GM23338 (cell line): ENCODE results near the gene CDK13. TPM values are rescaled to one million over a fixed set of nuclear protein-coding genes. Genes with fewer than 3 reads are reported as not detected.

Source experiments
- ATAC-seq: fragments of 200-7000 bp; cut with Tn5 transposase; 3 replicates; pipeline ENCODE4 v1.9.1; 2020
- DNase-seq: peaks from one replicate; pipeline ENCODE4 v3.0.0-alpha.2; 2015; ENCODE audit warnings: low spot score
- H2AFZ ChIP-seq: fragments of 200-600 bp; sonication (generic); 2 replicates; pipeline ENCODE4 v1.8.0; 2016; ENCODE audit warnings: antibody characterized with exemption, mild to moderate bottlenecking, moderate library complexity
- H3F3A ChIP-seq: fragments of 200-600 bp; sonication (generic); replicated peaks from 2 replicates; pipeline ENCODE4 v1.8.0; 2017; ENCODE audit warnings: antibody characterized with exemption, mixed run types, low read depth
- H3K27ac ChIP-seq: fragments of 200-600 bp; sonication (generic); 2 replicates; pipeline ENCODE4 v1.6.1; 2016; ENCODE audit warnings: low read depth
- H3K27me3 ChIP-seq: fragments of 200-600 bp; sonication (generic); 2 replicates; pipeline ENCODE4 v1.8.0; 2016; ENCODE audit warnings: mild to moderate bottlenecking, mixed run types, moderate library complexity; ENCODE audit not compliant: insufficient read depth
- H3K36me3 ChIP-seq: fragments of 200-600 bp; sonication (generic); 2 replicates; pipeline ENCODE4 v1.8.0; 2016; ENCODE audit warnings: mild to moderate bottlenecking; ENCODE audit not compliant: insufficient read depth
- H3K4me1 ChIP-seq: fragments of 200-600 bp; sonication (generic); 2 replicates; pipeline ENCODE4 v1.8.0; 2016; ENCODE audit warnings: mild to moderate bottlenecking, moderate library complexity; ENCODE audit not compliant: insufficient read depth
- H3K4me2 ChIP-seq: fragments of 200-600 bp; sonication (generic); 2 replicates; pipeline ENCODE4 v1.7.1; 2017; ENCODE audit warnings: mixed run types
- H3K4me3 ChIP-seq: fragments of 200-600 bp; sonication (generic); 2 replicates; pipeline ENCODE4 v1.6.1; 2016; ENCODE audit warnings: mixed run types
- H3K79me2 ChIP-seq: fragments of 200-600 bp; sonication (generic); replicated peaks from 2 replicates; pipeline ENCODE4 v1.8.0; 2017; ENCODE audit warnings: mild to moderate bottlenecking; ENCODE audit not compliant: insufficient read depth
- H3K9me2 ChIP-seq: fragments of 200-600 bp; sonication (generic); 2 replicates; pipeline ENCODE4 v1.8.0; 2017; ENCODE audit not compliant: insufficient read depth
- H4K20me1 ChIP-seq: fragments of 200-600 bp; sonication (generic); replicated peaks from 2 replicates; pipeline ENCODE4 v1.8.0; 2017; ENCODE audit warnings: mild to moderate bottlenecking; ENCODE audit not compliant: insufficient read depth
- H3K27ac Mint-ChIP-seq: 2 replicates; pipeline ENCODE4 v1.8.0; 2020; ENCODE audit warnings: inconsistent platforms, mild to moderate bottlenecking, moderate library complexity, mixed read lengths
- H3K27me3 Mint-ChIP-seq: 3 replicates; pipeline ENCODE4 v1.8.0; 2022; ENCODE audit warnings: low read depth, mild to moderate bottlenecking, moderate library complexity, mixed read lengths, inconsistent platforms; ENCODE audit not compliant: insufficient read depth, poor library complexity
- H3K36me3 Mint-ChIP-seq: 3 replicates; pipeline ENCODE4 v1.8.0; 2021; ENCODE audit warnings: low read depth, mild to moderate bottlenecking, inconsistent platforms, moderate library complexity, mixed read lengths
- H3K4me1 Mint-ChIP-seq: 3 replicates; pipeline ENCODE4 v1.8.0; 2020; ENCODE audit warnings: mild to moderate bottlenecking, inconsistent platforms, mixed read lengths
- H3K4me3 Mint-ChIP-seq: 3 replicates; pipeline ENCODE4 v1.8.0; 2021; ENCODE audit warnings: moderate library complexity, mild to moderate bottlenecking, inconsistent platforms, mixed read lengths
- H3K9me3 Mint-ChIP-seq: 3 replicates; pipeline ENCODE4 v1.8.0; 2020; ENCODE audit warnings: moderate library complexity, mild to moderate bottlenecking, inconsistent platforms, mixed read lengths
- CREB1 ChIP-seq: fragments of 250-450 bp; sonication (Bioruptor Pico); IDR thresholded peaks from 2 replicates; pipeline ENCODE4 v1.5.0; 2020; ENCODE audit warnings: low read depth, mild to moderate bottlenecking, moderate library complexity
- CTCF ChIP-seq, 2 experiments: fragments of 200-600 bp in 1 of 2; sonication (generic) in 1 of 2; conservative IDR thresholded peaks; 2 replicates each; pipeline versions ENCODE4 v1.5.1 to v1.6.1; 2016 to 2017; ENCODE audit warnings: antibody characterized with exemption in 2 of 2, low read depth in 2 of 2, mild to moderate bottlenecking in 2 of 2, moderate library complexity in 1 of 2
- EZH2 ChIP-seq: fragments of 200-600 bp; sonication (generic); IDR thresholded peaks from one replicate; pipeline ENCODE4 v1.8.0; 2017; ENCODE audit warnings: antibody characterized with exemption, mild to moderate bottlenecking, low read depth; ENCODE audit not compliant: unreplicated experiment
- EZH2phosphoT487 ChIP-seq: fragments of 200-600 bp; sonication (generic); IDR thresholded peaks from one replicate; pipeline ENCODE4 v1.8.1; 2018; ENCODE audit warnings: antibody characterized with exemption; ENCODE audit not compliant: unreplicated experiment
- STAT1 ChIP-seq: IDR thresholded peaks from one replicate; pipeline ENCODE4 v1.6.1; 2016; ENCODE audit warnings: antibody characterized with exemption; ENCODE audit not compliant: unreplicated experiment
- ZNF114 ChIP-seq: fragments of 250-450 bp; sonication (Bioruptor Pico); IDR thresholded peaks from 2 replicates; pipeline ENCODE4 v1.5.0; 2020; ENCODE audit warnings: mild to moderate bottlenecking, moderate library complexity
- ZNF462 ChIP-seq: fragments of 250-450 bp; sonication (Bioruptor Pico); IDR thresholded peaks from 2 replicates; pipeline ENCODE4 v1.5.0; 2020; ENCODE audit warnings: mild to moderate bottlenecking, moderate library complexity
- polyA plus RNA-seq: library from polyadenylated mRNA; unstranded; fragments of >200 nt; fragmentation: Nextera tagmentation; extraction: Ambion mirVana; gene quantifications from 2 replicates; pipeline ENCODE4 v1.2.1, GENCODE V29; 2016
- total RNA-seq: library from RNA; depleted of rRNA; stranded (reverse); fragments of >200 nt; shearing (Covaris generic); gene quantifications from 2 replicates; pipeline ENCODE4 v1.2.3, GENCODE V29; 2014

The CDK13 gene
- total and polyA plus RNA-seq, 2 experiments from 2014 or later: 39.4 to 80.2 TPM

GRCh38 chr7:39910108-39910869, 39.8 kb upstream of the CDK13 start:
- no peaks in the 10 kb centered on the region for H3K4me1 ChIP-seq
- H3K9me3 Mint-ChIP-seq: 0 out of 3 replicates have a peak, but pooled peaks cover 4% of the 10 kb centered on the region
- H3K4me2 ChIP-seq: no peak overlapping the region
- H3K27ac ChIP-seq: no peak overlapping the region
- H3K36me3 ChIP-seq: no peaks in the 10 kb centered on the region
- H2AFZ ChIP-seq: peak overlapping the region; percentile 72; the same call in 1 of the 2 replicates
- H3K27me3 Mint-ChIP-seq: peaks cover 4% of the 10 kb centered on the region
- no peaks in the 10 kb centered on the region for H4K20me1 ChIP-seq
- H3F3A ChIP-seq: no peaks in the 10 kb centered on the region
- no peaks in the 10 kb centered on the region for H3K9me2 ChIP-seq
- ATAC-seq (no peak), DNase-seq (no peak)
- no peak overlapping the region for H3K4me3 ChIP-seq
- TF ChIP-seq CREB1: no peak
- no peak for TF ChIP-seq EZH2
- TF ChIP-seq CTCF (conservative IDR thresholded peaks at IDR 0.05; ENCODE audit: low read depth in 2 of 2): peak in 1 of 2 experiments; percentile 33; a peak in 1 of 4 replicates
- H3K27me3 ChIP-seq: no peaks in the 10 kb centered on the region
- peak overlapping the region; percentile 47; the same call in 1 of the 3 replicates for H3K4me3 Mint-ChIP-seq
- H3K36me3 Mint-ChIP-seq: no peaks in the 10 kb centered on the region
- no peak overlapping the region for H3K27ac Mint-ChIP-seq
- H3K4me1 Mint-ChIP-seq: no peaks in the 10 kb centered on the region
- no peaks in the 10 kb centered on the region for H3K79me2 ChIP-seq

- ATAC-seq (no peak), DNase-seq (no peak)
- no peaks in the 10 kb centered on the region for H3F3A ChIP-seq
- H4K20me1 ChIP-seq: no peaks in the 10 kb centered on the region
- H3K4me1 ChIP-seq: no peaks in the 10 kb centered on the region
- H3K4me3 ChIP-seq: no peak overlapping the region
- H3K4me3 Mint-ChIP-seq: no peak overlapping the region
- no peak overlapping the region for H3K4me2 ChIP-seq
- H3K9me3 Mint-ChIP-seq: 0 out of 3 replicates have a peak, but pooled peaks cover 4% of the 10 kb centered on the region
- no peaks in the 10 kb centered on the region for H3K9me2 ChIP-seq
- no peaks in the 10 kb centered on the region for H3K4me1 Mint-ChIP-seq
- H3K36me3 Mint-ChIP-seq: no peaks in the 10 kb centered on the region
- 0 out of 2 replicates have a peak overlapping the region, but pooled peaks have one; percentile 72 for H2AFZ ChIP-seq
- H3K36me3 ChIP-seq: no peaks in the 10 kb centered on the region
- no peaks in the 10 kb centered on the region for H3K79me2 ChIP-seq
- peaks cover 4% of the 10 kb centered on the region for H3K27me3 Mint-ChIP-seq
- H3K27ac Mint-ChIP-seq: no peak overlapping the region
- H3K27me3 ChIP-seq: no peaks in the 10 kb centered on the region
- no peak overlapping the region for H3K27ac ChIP-seq
- TF ChIP-seq STAT1: no peak
- TF ChIP-seq CREB1: no peak
- TF ChIP-seq EZH2phosphoT487: no peak
- no peak for TF ChIP-seq ZNF114 (CRISPR knock-in tag)
- no peak for TF ChIP-seq ZNF462 (CRISPR knock-in tag)
- TF ChIP-seq CTCF (conservative IDR thresholded peaks at IDR 0.05; ENCODE audit: low read depth in 2 of 2): no peak
These were observed 38.9 kb upstream of the CDK13 start for GRCh38 chr7:39911167-39911566.
